HUES6 (cell line): Measurements from ENCODE around the gene RAB18.

Source experiments
- H3K27ac ChIP-seq: 2 replicates; pipeline ENCODE4 v1.7.0; 2013; ENCODE audit warnings: low read depth, mild to moderate bottlenecking, low read length, inconsistent platforms
- H3K27me3 ChIP-seq: 2 replicates; pipeline ENCODE4 v1.6.1; 2013; ENCODE audit warnings: low read length; ENCODE audit not compliant: control insufficient read depth, insufficient read depth
- H3K36me3 ChIP-seq: 2 replicates; pipeline ENCODE4 v1.6.1; 2013; ENCODE audit warnings: low read length; ENCODE audit not compliant: control insufficient read depth, insufficient read depth
- H3K4me1 ChIP-seq: 2 replicates; pipeline ENCODE4 v1.6.1; 2013; ENCODE audit warnings: low read length; ENCODE audit not compliant: control insufficient read depth, insufficient read depth
- H3K4me3 ChIP-seq: 2 replicates; pipeline ENCODE4 v1.5.1; 2013; ENCODE audit warnings: low read depth, low read length
- H3K9ac ChIP-seq: one replicate; pipeline ENCODE4 v1.6.1; 2013; ENCODE audit warnings: mild to moderate bottlenecking, low read length
- H3K9me3 ChIP-seq: 2 replicates; pipeline ENCODE4 v1.6.1; 2013; ENCODE audit warnings: low read depth, low read length; ENCODE audit not compliant: control insufficient read depth, insufficient read depth

The RAB18 gene

GRCh38 chr10:27479016-27479415 is 25.1 kb upstream of the RAB18 start:
- Histone ChIP-seq H3K4me3 (no peak overlapping the region), H3K9ac (no peak overlapping the region), H3K36me3 (no peaks in the 10 kb centered on the region), H3K27ac (no peak overlapping the region), H3K27me3 (no peaks in the 10 kb centered on the region), H3K4me1 (0 out of 2 replicates have a peak, but pooled peaks cover 6% of the 10 kb centered on the region), H3K9me3 (peaks cover 3% of the 10 kb centered on the region; the same call in 1 of the 2 replicates)

- Histone ChIP-seq H3K27ac (no peak overlapping the region), H3K9me3 (peaks cover 3% of the 10 kb centered on the region; the same call in 1 of the 2 replicates), H3K4me1 (no peaks in the 10 kb centered on the region), H3K27me3 (no peaks in the 10 kb centered on the region), H3K36me3 (no peaks in the 10 kb centered on the region), H3K4me3 (no peak overlapping the region), H3K9ac (no peak overlapping the region)
These were observed 22.6 kb upstream of the RAB18 start for GRCh38 chr10:27481486-27481885.

GRCh38 chr10:27482984-27483956 is 20.8 kb upstream of the RAB18 start:
- no peak overlapping the region for H3K4me3 ChIP-seq
- H3K9me3 ChIP-seq, result peaks cover 3% of the 10 kb centered on the region; the same call in 1 of the 2 replicates
- no peaks in the 10 kb centered on the region for H3K36me3 ChIP-seq
- H3K27ac ChIP-seq, result no peak overlapping the region
- no peak overlapping the region for H3K9ac ChIP-seq
- H3K4me1 ChIP-seq, result no peaks in the 10 kb centered on the region
- no peaks in the 10 kb centered on the region for H3K27me3 ChIP-seq

- no peaks in the 10 kb centered on the region for H3K36me3 ChIP-seq
These were observed 18.7 kb upstream of the RAB18 start for GRCh38 chr10:27485368-27485767.

GRCh38 chr10:27485986-27486385 is 18.1 kb upstream of the RAB18 start:
- no peaks in the 10 kb centered on the region for H3K36me3 ChIP-seq
- peaks cover 4% of the 10 kb centered on the region; the same call in 1 of the 2 replicates for H3K9me3 ChIP-seq
- no peaks in the 10 kb centered on the region for H3K27me3 ChIP-seq
- no peaks in the 10 kb centered on the region for H3K4me1 ChIP-seq
- no peak overlapping the region for H3K9ac ChIP-seq
- H3K27ac ChIP-seq, result no peak overlapping the region
- H3K4me3 ChIP-seq, result no peak overlapping the region

More at GRCh38 chr10:27485368-27485767, 18.7 kb upstream of the RAB18 start:
- Histone ChIP-seq H3K27ac (no peak overlapping the region), H3K4me3 (no peak overlapping the region), H3K9ac (no peak overlapping the region), H3K9me3 (no peaks in the 10 kb centered on the region), H3K4me1 (no peaks in the 10 kb centered on the region), H3K27me3 (no peaks in the 10 kb centered on the region)

- H3K27me3 ChIP-seq, result no peaks in the 10 kb centered on the region
- no peak overlapping the region for H3K9ac ChIP-seq
- no peaks in the 10 kb centered on the region for H3K4me1 ChIP-seq
- no peak overlapping the region for H3K27ac ChIP-seq
- H3K4me3 ChIP-seq, result no peak overlapping the region
- H3K36me3 ChIP-seq, result no peaks in the 10 kb centered on the region
- peaks cover 10% of the 10 kb centered on the region; the same call in 1 of the 2 replicates for H3K9me3 ChIP-seq
These were observed 13.3 kb upstream of the RAB18 start for GRCh38 chr10:27490807-27491206.

GRCh38 chr10:27494116-27494805 is 9.8 kb upstream of the RAB18 start:
- Histone ChIP-seq H3K27ac (no peak overlapping the region), H3K27me3 (no peaks in the 10 kb centered on the region), H3K9ac (no peak overlapping the region), H3K4me3 (no peak overlapping the region), H3K36me3 (no peaks in the 10 kb centered on the region), H3K4me1 (no peaks in the 10 kb centered on the region), H3K9me3 (peaks cover 10% of the 10 kb centered on the region)

- Histone ChIP-seq H3K4me1 (no peaks in the 10 kb centered on the region), H3K9ac (no peak overlapping the region), H3K36me3 (no peaks in the 10 kb centered on the region), H3K4me3 (no peak overlapping the region), H3K27me3 (no peaks in the 10 kb centered on the region), H3K9me3 (peaks cover 4% of the 10 kb centered on the region), H3K27ac (no peak overlapping the region)
These were observed 8.0 kb upstream of the RAB18 start for GRCh38 chr10:27496137-27496536.

- Histone ChIP-seq H3K9ac (no peak overlapping the region), H3K4me1 (0 out of 2 replicates have a peak, but pooled peaks cover 4% of the 10 kb centered on the region), H3K27me3 (no peaks in the 10 kb centered on the region), H3K9me3 (no peaks in the 10 kb centered on the region; the same call in 1 of the 2 replicates), H3K27ac (no peak overlapping the region), H3K4me3 (no peak overlapping the region), H3K36me3 (no peaks in the 10 kb centered on the region)
These were observed 4.0 kb upstream of the RAB18 start for GRCh38 chr10:27500096-27500495.

GRCh38 chr10:27500886-27501285 is 3.2 kb upstream of the RAB18 start:
- Histone ChIP-seq H3K9ac (no peak overlapping the region), H3K4me1 (0 out of 2 replicates have a peak, but pooled peaks cover 4% of the 10 kb centered on the region), H3K4me3 (no peak overlapping the region), H3K27ac (no peak overlapping the region), H3K36me3 (no peaks in the 10 kb centered on the region), H3K27me3 (no peaks in the 10 kb centered on the region), H3K9me3 (no peaks in the 10 kb centered on the region; the same call in 1 of the 2 replicates)
